HCT116 (cell line): ENCODE measurements around the gene ZNF384. TPM values are rescaled to one million over a fixed set of nuclear protein-coding genes. Genes with fewer than 3 reads are reported as not detected.

Experiments used
- ATAC-seq: fragments of 200-7000 bp; cut with Tn5 transposase; 2 replicates; pipeline ENCODE4 v1.9.1; 2020; ENCODE audit warnings: mild to moderate bottlenecking, moderate library complexity
- BruUV-seq: library from RNA; stranded (reverse); fragments of 400-500 nt; replicated peaks from 2 replicates; lab custom pipeline; 2021; lab: Mats Ljungman, UMichigan
- CTCF ChIA-PET: fragments of 300-600 bp; sonication (Branson Sonifier 250); formaldehyde crosslinking; loops from one replicate; lab custom pipeline; 2021; ENCODE audit warnings: antibody characterized with exemption; lab: Charles Lee
- POLR2A ChIA-PET: fragments of 300-600, 350-600 bp; sonication (Branson Sonifier 250); formaldehyde crosslinking; loops from one replicate; lab custom pipeline; 2021; ENCODE audit warnings: antibody characterized with exemption; lab: Charles Lee
- RAD21 ChIA-PET, 2 experiments: fragments of 300-600 bp; sonication (Branson Sonifier 250); formaldehyde crosslinking; loops; one replicate each; lab custom pipeline; 2023; ENCODE audit warnings: low total read pairs in 2 of 2; ENCODE audit not compliant: uncharacterized antibody in 2 of 2, unreplicated experiment in 2 of 2, low non-redundant PET in 1 of 2; lab: Charles Lee
- DNase-seq: peaks from one replicate; pipeline ENCODE4 v3.0.0-alpha.2; 2010; ENCODE audit warnings: low read depth, low spot score
- H2AFZ ChIP-seq: fragments of 200-600 bp; shearing (Covaris generic), sonication (generic); 2 replicates; pipeline ENCODE4 v1.6.1; 2017; ENCODE audit warnings: low read depth, mixed run types, mixed read lengths, antibody characterized with exemption, low read length; ENCODE audit not compliant: poor library complexity, severe bottlenecking
- H3K27ac ChIP-seq: 2 replicates; pipeline ENCODE4 v1.5.1; 2012; ENCODE audit warnings: low read depth, low read length
- H3K27me3 ChIP-seq: fragments of 200-600 bp; sonication (generic); 2 replicates; pipeline ENCODE4 v1.6.1; 2016; ENCODE audit warnings: mixed run types, low read length, mixed read lengths; ENCODE audit not compliant: insufficient read depth
- H3K36me3 ChIP-seq, 2 experiments: fragments of 200-500 bp in 1 of 2; fragments of 200-600 bp in 1 of 2; sonication (Bioruptor generic) in 1 of 2; sonication (generic) in 1 of 2; 2 replicates each; pipeline versions ENCODE4 v1.5.1 to v1.6.1; 2014 to 2016; ENCODE audit warnings: low read length in 2 of 2, inconsistent platforms in 1 of 2, mixed read lengths in 1 of 2, mixed run types in 1 of 2; ENCODE audit not compliant: insufficient read depth in 2 of 2, control insufficient read depth in 1 of 2
- H3K4me1 ChIP-seq, 2 experiments: fragments of 200-600 bp in 1 of 2; sonication (generic) in 1 of 2; 2 replicates each; pipeline versions ENCODE4 v1.5.1 to v1.6.1; 2012 to 2017; ENCODE audit warnings: low read length in 2 of 2, inconsistent platforms in 1 of 2, mild to moderate bottlenecking in 1 of 2, mixed read lengths in 1 of 2, mixed run types in 1 of 2, moderate library complexity in 1 of 2; ENCODE audit not compliant: insufficient read depth in 2 of 2, control insufficient read depth in 1 of 2
- H3K4me2 ChIP-seq: fragments of 200-600 bp; sonication (generic); 2 replicates; pipeline ENCODE4 v1.6.1; 2017; ENCODE audit warnings: mixed run types, low read length, mixed read lengths
- H3K4me3 ChIP-seq, 2 experiments: fragments of 200-600 bp in 1 of 2; sonication (generic) in 1 of 2; replicated peaks in 1 of 2; 2 replicates each; pipeline ENCODE4 v1.5.1; 2011 to 2016; ENCODE audit warnings: low read length in 2 of 2, control low read depth in 1 of 2, low read depth in 1 of 2, mild to moderate bottlenecking in 1 of 2, mixed read lengths in 1 of 2, mixed run types in 1 of 2
- H3K79me2 ChIP-seq: fragments of 200-600 bp; sonication (generic); 2 replicates; pipeline ENCODE4 v1.6.1; 2017; ENCODE audit warnings: mild to moderate bottlenecking, mixed run types, low read length, moderate library complexity, mixed read lengths; ENCODE audit not compliant: insufficient read depth
- H3K9ac ChIP-seq: fragments of 200-600 bp; sonication (generic); 2 replicates; pipeline ENCODE4 v1.6.1; 2016; ENCODE audit warnings: low read length, mixed read lengths
- H3K9me2 ChIP-seq: fragments of 200-600 bp; sonication (generic), shearing (Covaris generic); 2 replicates; pipeline ENCODE4 v1.6.1; 2017; ENCODE audit warnings: mixed run types, mild to moderate bottlenecking, moderate library complexity; ENCODE audit not compliant: insufficient read depth
- H3K9me3 ChIP-seq, 2 experiments: fragments of 200-500 bp in 1 of 2; fragments of 200-600 bp in 1 of 2; sonication (Bioruptor generic) in 1 of 2; sonication (generic) in 1 of 2; 2 replicates each; pipeline ENCODE4 v1.6.1; 2014 to 2017; ENCODE audit warnings: low read length in 2 of 2, mixed read lengths in 2 of 2, inconsistent platforms in 1 of 2, low read depth in 1 of 2, mild to moderate bottlenecking in 1 of 2, mixed run types in 1 of 2, moderate library complexity in 1 of 2; ENCODE audit not compliant: control insufficient read depth in 1 of 2, insufficient read depth in 1 of 2
- H4K20me1 ChIP-seq: fragments of 200-600 bp; sonication (generic), shearing (Covaris generic); 2 replicates; pipeline ENCODE4 v1.6.1; 2017; ENCODE audit warnings: mixed run types, mild to moderate bottlenecking, moderate library complexity; ENCODE audit not compliant: insufficient read depth
- CBX3 ChIP-seq: IDR thresholded peaks from 2 replicates; pipeline ENCODE4 v1.6.1; 2012; ENCODE audit warnings: low read depth
- CEBPB ChIP-seq: IDR thresholded peaks from 2 replicates; pipeline ENCODE4 v1.6.1; 2012; ENCODE audit warnings: low read depth
- ELF1 ChIP-seq: IDR thresholded peaks from 2 replicates; pipeline ENCODE4 v1.6.1; 2012; ENCODE audit warnings: low read depth, borderline replicate concordance
- EZH2phosphoT487 ChIP-seq: fragments of 200-600 bp; IDR thresholded peaks from 2 replicates; pipeline ENCODE4 v1.6.1; 2018; ENCODE audit warnings: antibody characterized with exemption, borderline replicate concordance
- FOSL1 ChIP-seq: IDR thresholded peaks from 2 replicates; pipeline ENCODE4 v1.6.1; 2012; ENCODE audit warnings: low read depth
- JUND ChIP-seq: IDR thresholded peaks from 2 replicates; pipeline ENCODE4 v1.6.1; 2012
- POLR2AphosphoS5 ChIP-seq: IDR thresholded peaks from 2 replicates; pipeline ENCODE4 v1.6.1; 2011; ENCODE audit warnings: mild to moderate bottlenecking, low read depth, low read length, moderate library complexity
- RAD21 ChIP-seq: IDR thresholded peaks from 2 replicates; pipeline ENCODE4 v1.6.1; 2012; ENCODE audit warnings: low read depth, mild to moderate bottlenecking
- SIN3A ChIP-seq: IDR thresholded peaks from 2 replicates; pipeline ENCODE4 v1.6.1; 2012; ENCODE audit warnings: low read depth
- SP1 ChIP-seq: IDR thresholded peaks from 2 replicates; pipeline ENCODE4 v1.6.1; 2012; ENCODE audit warnings: low read depth
- TCF7L2 ChIP-seq: IDR thresholded peaks from 2 replicates; pipeline ENCODE4 v1.7.0; 2011; ENCODE audit warnings: borderline replicate concordance, inconsistent platforms; ENCODE audit not compliant: insufficient read depth, insufficient read length; ENCODE audit errors: extremely low read depth
- YY1 ChIP-seq: IDR thresholded peaks from 2 replicates; pipeline ENCODE4 v1.6.1; 2011; ENCODE audit warnings: low read length, low read depth, moderate library complexity, mild to moderate bottlenecking; ENCODE audit not compliant: insufficient replicate concordance; ENCODE audit errors: extremely low read depth
- ZNF274 ChIP-seq: fragments of 200-500 bp; sonication (Bioruptor generic); IDR thresholded peaks from 2 replicates; pipeline ENCODE4 v1.6.1; 2014; ENCODE audit warnings: mild to moderate bottlenecking, low read depth, low read length, inconsistent platforms
- intact Hi-C: fragments of 100-400 bp; cut with micrococcal nuclease; formaldehyde crosslinking; loops from 2 replicates; pipeline ENCODE4 v1.10.0; 2022
- total RNA-seq: library from RNA; stranded (reverse); gene quantifications from one replicate; pipeline ENCODE4 v1.2.1, GENCODE V29; 2021; ENCODE audit not compliant: unreplicated experiment
- TF ChIP-seq, protein P1 (sequence below), 3 experiments: fragments of 200-600 bp in 1 of 3; sonication (generic) in 1 of 3; IDR thresholded peaks in 2 of 3; conservative IDR thresholded peaks in 1 of 3; 2 replicates each; pipeline ENCODE4 v1.5.1; 2012 to 2017; ENCODE audit warnings: low read depth in 2 of 3, low read length in 2 of 3, antibody characterized with exemption in 1 of 3, borderline replicate concordance in 1 of 3, control low read depth in 1 of 3, mild to moderate bottlenecking in 1 of 3, mixed read lengths in 1 of 3, mixed run types in 1 of 3, moderate library complexity in 1 of 3; ENCODE audit not compliant: insufficient read depth in 1 of 3
- TF ChIP-seq, protein P2 (sequence below): IDR thresholded peaks from 2 replicates; pipeline ENCODE4 v1.6.1; 2012; ENCODE audit warnings: low read depth
- TF ChIP-seq, protein P3 (sequence below): IDR thresholded peaks from 2 replicates; pipeline ENCODE4 v1.6.1; 2011; ENCODE audit warnings: mild to moderate bottlenecking, low read length, moderate library complexity; ENCODE audit not compliant: insufficient replicate concordance; ENCODE audit errors: extremely low read depth
- TF ChIP-seq, protein P4 (sequence below): IDR thresholded peaks from 2 replicates; pipeline ENCODE4 v1.6.1; 2012

The ZNF384 gene
- total RNA-seq, 1 experiment from 2014 or later: 73.4 TPM

DNA sequence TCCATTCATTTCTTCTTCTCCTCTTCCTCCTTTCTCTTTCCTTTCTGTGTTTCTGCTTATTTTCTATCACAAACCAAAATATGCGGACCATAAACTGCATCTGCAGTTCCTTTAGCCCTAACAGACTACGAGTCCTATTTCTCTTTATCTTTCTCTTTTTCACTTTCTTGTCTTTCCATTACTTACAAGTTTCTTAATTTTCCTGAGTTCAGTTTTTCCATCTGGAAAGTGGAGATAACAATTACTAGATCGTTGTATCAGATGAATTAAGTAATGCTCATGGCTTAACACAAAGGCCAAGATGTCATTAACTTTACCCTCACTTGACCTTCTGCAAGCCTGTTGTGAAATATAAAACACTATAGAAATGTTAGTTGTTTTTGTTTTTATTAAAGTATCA lies 33.7 kb upstream of the ZNF384 start:
- ChIA-PET CTCF (interaction anchor here (1.1 to 1.3 kb wide), 3 partner anchors 38 to 150 kb away, joined by 4 to 7 read pairs (median 5); partner anchors contain the start of gene SPSB2), POLR2A (interaction anchor here (1.2 to 3.0 kb wide), 8 partner anchors 34 to 241 kb away, joined by 3 to 28 read pairs (median 8); partner anchors contain the start of genes C12orf57, CDCA3, PTMS and RNU7-1), RAD21 (no interaction called here)
- Histone ChIP-seq H3K36me3 (no peaks in the 10 kb centered on the region), H3K27me3 (no peaks in the 10 kb centered on the region), H3K9me3 (no peaks in the 10 kb centered on the region), H3K27ac (peak overlapping the region; percentile 91; the same call in 1 of the 2 replicates), H3K9me2 (no peaks in the 10 kb centered on the region), H3K9ac (peak overlapping the region; percentile 93), H3K4me1 (peaks cover 5 to 26% of the 10 kb centered on the region in 2 experiments; a peak in 3 of 4 replicates), H3K79me2 (peaks cover 14% of the 10 kb centered on the region; the same call in 1 of the 2 replicates), H2AFZ (no peak overlapping the region), H3K4me2 (peak overlapping the region; percentile 100), H3K4me3 (peak overlapping the region; percentile 54 to 86), H4K20me1 (no peaks in the 10 kb centered on the region)
- intact Hi-C loops: no loop called here
- ATAC-seq: no peak
- no peak for DNase-seq
- BruUV-seq: no TSS peak
- no peak for TF ChIP-seq JUND
- TF ChIP-seq, protein P1, sequence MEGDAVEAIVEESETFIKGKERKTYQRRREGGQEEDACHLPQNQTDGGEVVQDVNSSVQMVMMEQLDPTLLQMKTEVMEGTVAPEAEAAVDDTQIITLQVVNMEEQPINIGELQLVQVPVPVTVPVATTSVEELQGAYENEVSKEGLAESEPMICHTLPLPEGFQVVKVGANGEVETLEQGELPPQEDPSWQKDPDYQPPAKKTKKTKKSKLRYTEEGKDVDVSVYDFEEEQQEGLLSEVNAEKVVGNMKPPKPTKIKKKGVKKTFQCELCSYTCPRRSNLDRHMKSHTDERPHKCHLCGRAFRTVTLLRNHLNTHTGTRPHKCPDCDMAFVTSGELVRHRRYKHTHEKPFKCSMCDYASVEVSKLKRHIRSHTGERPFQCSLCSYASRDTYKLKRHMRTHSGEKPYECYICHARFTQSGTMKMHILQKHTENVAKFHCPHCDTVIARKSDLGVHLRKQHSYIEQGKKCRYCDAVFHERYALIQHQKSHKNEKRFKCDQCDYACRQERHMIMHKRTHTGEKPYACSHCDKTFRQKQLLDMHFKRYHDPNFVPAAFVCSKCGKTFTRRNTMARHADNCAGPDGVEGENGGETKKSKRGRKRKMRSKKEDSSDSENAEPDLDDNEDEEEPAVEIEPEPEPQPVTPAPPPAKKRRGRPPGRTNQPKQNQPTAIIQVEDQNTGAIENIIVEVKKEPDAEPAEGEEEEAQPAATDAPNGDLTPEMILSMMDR (IDR thresholded peaks at IDR 0.05 in 2 of 3, conservative IDR thresholded peaks at IDR 0.05 in 1 of 3; ENCODE audit: borderline replicate concordance in 1 of 3, insufficient read depth in 1 of 3, low read depth in 2 of 3, low read length in 2 of 3): no peak
- TF ChIP-seq POLR2AphosphoS5: no peak
- TF ChIP-seq CBX3: no peak
- no peak for TF ChIP-seq FOSL1
- no peak for TF ChIP-seq CEBPB
- no peak for TF ChIP-seq YY1
- no peak for TF ChIP-seq TCF7L2
- no peak for TF ChIP-seq ZNF274
- TF ChIP-seq ELF1: no peak
- TF ChIP-seq, protein P2, sequence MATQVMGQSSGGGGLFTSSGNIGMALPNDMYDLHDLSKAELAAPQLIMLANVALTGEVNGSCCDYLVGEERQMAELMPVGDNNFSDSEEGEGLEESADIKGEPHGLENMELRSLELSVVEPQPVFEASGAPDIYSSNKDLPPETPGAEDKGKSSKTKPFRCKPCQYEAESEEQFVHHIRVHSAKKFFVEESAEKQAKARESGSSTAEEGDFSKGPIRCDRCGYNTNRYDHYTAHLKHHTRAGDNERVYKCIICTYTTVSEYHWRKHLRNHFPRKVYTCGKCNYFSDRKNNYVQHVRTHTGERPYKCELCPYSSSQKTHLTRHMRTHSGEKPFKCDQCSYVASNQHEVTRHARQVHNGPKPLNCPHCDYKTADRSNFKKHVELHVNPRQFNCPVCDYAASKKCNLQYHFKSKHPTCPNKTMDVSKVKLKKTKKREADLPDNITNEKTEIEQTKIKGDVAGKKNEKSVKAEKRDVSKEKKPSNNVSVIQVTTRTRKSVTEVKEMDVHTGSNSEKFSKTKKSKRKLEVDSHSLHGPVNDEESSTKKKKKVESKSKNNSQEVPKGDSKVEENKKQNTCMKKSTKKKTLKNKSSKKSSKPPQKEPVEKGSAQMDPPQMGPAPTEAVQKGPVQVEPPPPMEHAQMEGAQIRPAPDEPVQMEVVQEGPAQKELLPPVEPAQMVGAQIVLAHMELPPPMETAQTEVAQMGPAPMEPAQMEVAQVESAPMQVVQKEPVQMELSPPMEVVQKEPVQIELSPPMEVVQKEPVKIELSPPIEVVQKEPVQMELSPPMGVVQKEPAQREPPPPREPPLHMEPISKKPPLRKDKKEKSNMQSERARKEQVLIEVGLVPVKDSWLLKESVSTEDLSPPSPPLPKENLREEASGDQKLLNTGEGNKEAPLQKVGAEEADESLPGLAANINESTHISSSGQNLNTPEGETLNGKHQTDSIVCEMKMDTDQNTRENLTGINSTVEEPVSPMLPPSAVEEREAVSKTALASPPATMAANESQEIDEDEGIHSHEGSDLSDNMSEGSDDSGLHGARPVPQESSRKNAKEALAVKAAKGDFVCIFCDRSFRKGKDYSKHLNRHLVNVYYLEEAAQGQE: no peak
- TF ChIP-seq RAD21: no peak
- TF ChIP-seq, protein P3, sequence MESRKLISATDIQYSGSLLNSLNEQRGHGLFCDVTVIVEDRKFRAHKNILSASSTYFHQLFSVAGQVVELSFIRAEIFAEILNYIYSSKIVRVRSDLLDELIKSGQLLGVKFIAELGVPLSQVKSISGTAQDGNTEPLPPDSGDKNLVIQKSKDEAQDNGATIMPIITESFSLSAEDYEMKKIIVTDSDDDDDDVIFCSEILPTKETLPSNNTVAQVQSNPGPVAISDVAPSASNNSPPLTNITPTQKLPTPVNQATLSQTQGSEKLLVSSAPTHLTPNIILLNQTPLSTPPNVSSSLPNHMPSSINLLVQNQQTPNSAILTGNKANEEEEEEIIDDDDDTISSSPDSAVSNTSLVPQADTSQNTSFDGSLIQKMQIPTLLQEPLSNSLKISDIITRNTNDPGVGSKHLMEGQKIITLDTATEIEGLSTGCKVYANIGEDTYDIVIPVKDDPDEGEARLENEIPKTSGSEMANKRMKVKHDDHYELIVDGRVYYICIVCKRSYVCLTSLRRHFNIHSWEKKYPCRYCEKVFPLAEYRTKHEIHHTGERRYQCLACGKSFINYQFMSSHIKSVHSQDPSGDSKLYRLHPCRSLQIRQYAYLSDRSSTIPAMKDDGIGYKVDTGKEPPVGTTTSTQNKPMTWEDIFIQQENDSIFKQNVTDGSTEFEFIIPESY: no peak
- TF ChIP-seq, protein P4, sequence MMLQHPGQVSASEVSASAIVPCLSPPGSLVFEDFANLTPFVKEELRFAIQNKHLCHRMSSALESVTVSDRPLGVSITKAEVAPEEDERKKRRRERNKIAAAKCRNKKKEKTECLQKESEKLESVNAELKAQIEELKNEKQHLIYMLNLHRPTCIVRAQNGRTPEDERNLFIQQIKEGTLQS: no peak
- TF ChIP-seq EZH2phosphoT487: no peak
- no peak for TF ChIP-seq SP1
- no peak for TF ChIP-seq SIN3A
